Astrocyte (in vitro differentiated cells and primary cell): ENCODE measurements around the gene APBA2. TPM values are rescaled to one million over a fixed set of nuclear protein-coding genes. Genes with fewer than 3 reads are reported as not detected.

Source experiments
- DNase-seq: peaks from one replicate; pipeline ENCODE4 v3.0.0-alpha.2; 2010; ENCODE audit warnings: low read depth
- FAIRE-seq: peaks from 2 replicates; lab custom pipeline; 2011; peaks lifted over from hg19 to GRCh38; lab: Jason Lieb, UNC
- H2AFZ ChIP-seq: 2 replicates; pipeline ENCODE4 v1.6.0; 2012; ENCODE audit warnings: low read depth, low read length, inconsistent platforms
- H3K27ac ChIP-seq: 2 replicates; pipeline ENCODE4 v1.5.1; 2011; ENCODE audit warnings: low read depth, low read length, inconsistent platforms
- H3K27me3 ChIP-seq: 2 replicates; pipeline ENCODE4 v1.6.0; 2011; ENCODE audit warnings: low read length, inconsistent platforms; ENCODE audit not compliant: insufficient read depth
- H3K36me3 ChIP-seq: 2 replicates; pipeline ENCODE4 v1.5.1; 2011; ENCODE audit warnings: low read length, inconsistent platforms; ENCODE audit not compliant: insufficient read depth
- H3K4me1 ChIP-seq: 2 replicates; pipeline ENCODE4 v1.5.1; 2011; ENCODE audit warnings: low read length, inconsistent platforms; ENCODE audit not compliant: insufficient read depth
- H3K4me2 ChIP-seq: 2 replicates; pipeline ENCODE4 v1.6.0; 2012; ENCODE audit warnings: low read length, inconsistent platforms
- H3K4me3 ChIP-seq: 2 replicates; pipeline ENCODE4 v1.5.1; 2011; ENCODE audit warnings: low read depth, mild to moderate bottlenecking, low read length, inconsistent platforms; ENCODE audit not compliant: insufficient read depth
- H3K79me2 ChIP-seq: 2 replicates; pipeline ENCODE4 v1.6.0; 2012; ENCODE audit warnings: mild to moderate bottlenecking, low read length, inconsistent platforms; ENCODE audit not compliant: insufficient read depth
- H3K9ac ChIP-seq: 2 replicates; pipeline ENCODE4 v1.6.0; 2012; ENCODE audit warnings: mild to moderate bottlenecking, low read length, inconsistent platforms
- H3K9me3 ChIP-seq: 2 replicates; pipeline ENCODE4 v1.5.1; 2012; ENCODE audit warnings: low read depth, mild to moderate bottlenecking, low read length, inconsistent platforms; ENCODE audit not compliant: insufficient read depth
- H4K20me1 ChIP-seq: 2 replicates; pipeline ENCODE4 v1.6.0; 2012; ENCODE audit warnings: low read length, inconsistent platforms; ENCODE audit not compliant: insufficient read depth
- H3K27ac Mint-ChIP-seq: one replicate; pipeline ENCODE4 v1.8.0; 2021; ENCODE audit warnings: mild to moderate bottlenecking, mixed read lengths; ENCODE audit not compliant: unreplicated experiment
- H3K27me3 Mint-ChIP-seq: one replicate; pipeline ENCODE4 v1.8.0; 2021; ENCODE audit warnings: low read depth, mixed read lengths; ENCODE audit not compliant: unreplicated experiment
- H3K36me3 Mint-ChIP-seq: one replicate; pipeline ENCODE4 v1.8.0; 2021; ENCODE audit warnings: low read depth, mixed read lengths; ENCODE audit not compliant: unreplicated experiment
- H3K4me1 Mint-ChIP-seq: one replicate; pipeline ENCODE4 v1.8.0; 2021; ENCODE audit warnings: low read depth, mixed read lengths; ENCODE audit not compliant: unreplicated experiment
- H3K4me3 Mint-ChIP-seq: one replicate; pipeline ENCODE4 v1.8.0; 2021; ENCODE audit warnings: mild to moderate bottlenecking, moderate library complexity, mixed read lengths; ENCODE audit not compliant: unreplicated experiment
- H3K9me3 Mint-ChIP-seq: one replicate; pipeline ENCODE4 v1.8.0; 2021; ENCODE audit warnings: mild to moderate bottlenecking, mixed read lengths; ENCODE audit not compliant: unreplicated experiment
- CTCF ChIP-seq: IDR thresholded peaks from 2 replicates; pipeline ENCODE4 v1.5.1; 2011; ENCODE audit warnings: low read depth, mild to moderate bottlenecking, inconsistent platforms, low read length, moderate library complexity; ENCODE audit not compliant: insufficient read depth
- EZH2 ChIP-seq: IDR thresholded peaks from 2 replicates; pipeline ENCODE4 v1.6.1; 2012; ENCODE audit warnings: mild to moderate bottlenecking, low read length, inconsistent platforms; ENCODE audit not compliant: insufficient read depth
- total RNA-seq: library from RNA; stranded (reverse); gene quantifications from 2 replicates; pipeline ENCODE4 v1.2.1, GENCODE V29; 2021

The APBA2 gene
- total RNA-seq, 1 donor from 2014 or later: 15.2 TPM

GRCh38 chr15:28885128-28885629 is 595 bp upstream of the APBA2 start:
- Histone ChIP-seq H3K27ac (no peak overlapping the region), H3K36me3 (no peaks in the 10 kb centered on the region), H3K4me3 (peak overlapping the region; percentile 60), H3K4me2 (peak overlapping the region; percentile 92), H4K20me1 (peaks cover 16% of the 10 kb centered on the region), H3K9me3 (no peaks in the 10 kb centered on the region), H3K9ac (peak overlapping the region; percentile 66), H2AFZ (peak overlapping the region; percentile 86), H3K27me3 (no peaks in the 10 kb centered on the region), H3K4me1 (peaks cover 15% of the 10 kb centered on the region), H3K79me2 (peaks cover 31% of the 10 kb centered on the region)
- H3K4me3 Mint-ChIP-seq: peak overlapping the region; percentile 66
- H3K27me3 Mint-ChIP-seq: peaks cover 7% of the 10 kb centered on the region
- no peak overlapping the region for H3K27ac Mint-ChIP-seq
- no peak for FAIRE-seq
- DNase-seq: no peak
- H3K36me3 Mint-ChIP-seq: peaks cover 1% of the 10 kb centered on the region
- H3K9me3 Mint-ChIP-seq: no peaks in the 10 kb centered on the region
- TF ChIP-seq EZH2 (no peak), CTCF (no peak)
- peaks cover 4% of the 10 kb centered on the region for H3K4me1 Mint-ChIP-seq

- Mint-ChIP-seq H3K27me3 (peaks cover 7% of the 10 kb centered on the region), H3K27ac (peak overlapping the region; percentile 53), H3K36me3 (peaks cover 1% of the 10 kb centered on the region), H3K9me3 (no peaks in the 10 kb centered on the region), H3K4me1 (peaks cover 8% of the 10 kb centered on the region), H3K4me3 (peak overlapping the region; percentile 86)
- no peak for FAIRE-seq
- no peak for DNase-seq
- no peaks in the 10 kb centered on the region for H3K27me3 ChIP-seq
- H3K9me3 ChIP-seq: no peaks in the 10 kb centered on the region
- H3K4me3 ChIP-seq: peak overlapping the region; percentile 60
- H4K20me1 ChIP-seq: peaks cover 28% of the 10 kb centered on the region
- no peak overlapping the region for H3K27ac ChIP-seq
- peak overlapping the region; percentile 66 for H3K9ac ChIP-seq
- peak overlapping the region; percentile 86 for H2AFZ ChIP-seq
- H3K4me2 ChIP-seq: peak overlapping the region; percentile 92
- H3K79me2 ChIP-seq: peaks cover 39% of the 10 kb centered on the region
- peaks cover 15% of the 10 kb centered on the region for H3K4me1 ChIP-seq
- no peak for TF ChIP-seq EZH2
- TF ChIP-seq CTCF: no peak
- H3K36me3 ChIP-seq: no peaks in the 10 kb centered on the region
These were observed 911 bp downstream of the APBA2 start for GRCh38 chr15:28886431-28887338.
